ENCODE results near the gene PALS1.

The PALS1 gene

DNA sequence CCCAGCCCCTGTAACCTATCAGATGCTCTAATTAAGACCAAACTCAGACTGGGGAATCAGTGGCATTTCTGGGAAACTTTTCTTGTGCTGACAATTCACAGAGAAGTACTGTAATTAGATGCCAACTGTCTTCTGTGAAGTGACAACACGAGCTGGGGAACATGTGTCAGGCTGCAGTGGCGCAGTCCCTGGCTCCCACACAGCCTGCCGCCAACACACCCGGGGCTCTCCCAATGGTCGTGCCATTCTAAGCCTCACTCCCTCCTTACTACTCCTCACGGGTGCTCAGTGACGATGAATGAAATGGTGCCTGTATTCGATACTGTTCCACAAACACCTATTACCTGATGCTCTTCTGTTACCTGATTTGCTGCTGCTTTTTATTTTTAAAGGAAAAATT is 33.4 kb upstream of the PALS1 start:
- TF ChIP-seq, protein P1, sequence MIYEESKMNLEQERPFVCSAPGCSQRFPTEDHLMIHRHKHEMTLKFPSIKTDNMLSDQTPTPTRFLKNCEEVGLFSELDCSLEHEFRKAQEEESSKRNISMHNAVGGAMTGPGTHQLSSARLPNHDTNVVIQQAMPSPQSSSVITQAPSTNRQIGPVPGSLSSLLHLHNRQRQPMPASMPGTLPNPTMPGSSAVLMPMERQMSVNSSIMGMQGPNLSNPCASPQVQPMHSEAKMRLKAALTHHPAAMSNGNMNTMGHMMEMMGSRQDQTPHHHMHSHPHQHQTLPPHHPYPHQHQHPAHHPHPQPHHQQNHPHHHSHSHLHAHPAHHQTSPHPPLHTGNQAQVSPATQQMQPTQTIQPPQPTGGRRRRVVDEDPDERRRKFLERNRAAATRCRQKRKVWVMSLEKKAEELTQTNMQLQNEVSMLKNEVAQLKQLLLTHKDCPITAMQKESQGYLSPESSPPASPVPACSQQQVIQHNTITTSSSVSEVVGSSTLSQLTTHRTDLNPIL (CRISPR knock-in tag; IDR thresholded peaks at IDR 0.05; ENCODE audit: low read depth) = no peak
- TF ChIP-seq ZNF70 (CRISPR knock-in tag; IDR thresholded peaks at IDR 0.05) = no peak
- TF ChIP-seq, protein P2, sequence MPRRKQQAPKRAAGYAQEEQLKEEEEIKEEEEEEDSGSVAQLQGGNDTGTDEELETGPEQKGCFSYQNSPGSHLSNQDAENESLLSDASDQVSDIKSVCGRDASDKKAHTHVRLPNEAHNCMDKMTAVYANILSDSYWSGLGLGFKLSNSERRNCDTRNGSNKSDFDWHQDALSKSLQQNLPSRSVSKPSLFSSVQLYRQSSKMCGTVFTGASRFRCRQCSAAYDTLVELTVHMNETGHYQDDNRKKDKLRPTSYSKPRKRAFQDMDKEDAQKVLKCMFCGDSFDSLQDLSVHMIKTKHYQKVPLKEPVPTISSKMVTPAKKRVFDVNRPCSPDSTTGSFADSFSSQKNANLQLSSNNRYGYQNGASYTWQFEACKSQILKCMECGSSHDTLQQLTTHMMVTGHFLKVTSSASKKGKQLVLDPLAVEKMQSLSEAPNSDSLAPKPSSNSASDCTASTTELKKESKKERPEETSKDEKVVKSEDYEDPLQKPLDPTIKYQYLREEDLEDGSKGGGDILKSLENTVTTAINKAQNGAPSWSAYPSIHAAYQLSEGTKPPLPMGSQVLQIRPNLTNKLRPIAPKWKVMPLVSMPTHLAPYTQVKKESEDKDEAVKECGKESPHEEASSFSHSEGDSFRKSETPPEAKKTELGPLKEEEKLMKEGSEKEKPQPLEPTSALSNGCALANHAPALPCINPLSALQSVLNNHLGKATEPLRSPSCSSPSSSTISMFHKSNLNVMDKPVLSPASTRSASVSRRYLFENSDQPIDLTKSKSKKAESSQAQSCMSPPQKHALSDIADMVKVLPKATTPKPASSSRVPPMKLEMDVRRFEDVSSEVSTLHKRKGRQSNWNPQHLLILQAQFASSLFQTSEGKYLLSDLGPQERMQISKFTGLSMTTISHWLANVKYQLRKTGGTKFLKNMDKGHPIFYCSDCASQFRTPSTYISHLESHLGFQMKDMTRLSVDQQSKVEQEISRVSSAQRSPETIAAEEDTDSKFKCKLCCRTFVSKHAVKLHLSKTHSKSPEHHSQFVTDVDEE (CRISPR knock-in tag; IDR thresholded peaks at IDR 0.05) = no peak
- no peak for TF ChIP-seq OSR1 (CRISPR knock-in tag; IDR thresholded peaks at IDR 0.05)
- TF ChIP-seq CSDC2 (CRISPR knock-in tag; IDR thresholded peaks at IDR 0.05) = no peak
- no peak for TF ChIP-seq ZFP30 (CRISPR knock-in tag; IDR thresholded peaks at IDR 0.05)
- no peak for TF ChIP-seq SNAI2 (CRISPR knock-in tag; IDR thresholded peaks at IDR 0.05)
- TF ChIP-seq, protein P3, sequence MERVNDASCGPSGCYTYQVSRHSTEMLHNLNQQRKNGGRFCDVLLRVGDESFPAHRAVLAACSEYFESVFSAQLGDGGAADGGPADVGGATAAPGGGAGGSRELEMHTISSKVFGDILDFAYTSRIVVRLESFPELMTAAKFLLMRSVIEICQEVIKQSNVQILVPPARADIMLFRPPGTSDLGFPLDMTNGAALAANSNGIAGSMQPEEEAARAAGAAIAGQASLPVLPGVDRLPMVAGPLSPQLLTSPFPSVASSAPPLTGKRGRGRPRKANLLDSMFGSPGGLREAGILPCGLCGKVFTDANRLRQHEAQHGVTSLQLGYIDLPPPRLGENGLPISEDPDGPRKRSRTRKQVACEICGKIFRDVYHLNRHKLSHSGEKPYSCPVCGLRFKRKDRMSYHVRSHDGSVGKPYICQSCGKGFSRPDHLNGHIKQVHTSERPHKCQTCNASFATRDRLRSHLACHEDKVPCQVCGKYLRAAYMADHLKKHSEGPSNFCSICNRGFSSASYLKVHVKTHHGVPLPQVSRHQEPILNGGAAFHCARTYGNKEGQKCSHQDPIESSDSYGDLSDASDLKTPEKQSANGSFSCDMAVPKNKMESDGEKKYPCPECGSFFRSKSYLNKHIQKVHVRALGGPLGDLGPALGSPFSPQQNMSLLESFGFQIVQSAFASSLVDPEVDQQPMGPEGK (CRISPR knock-in tag; IDR thresholded peaks at IDR 0.05; ENCODE audit: borderline replicate concordance) = no peak
- no peak for TF ChIP-seq ZFP3 (CRISPR knock-in tag; IDR thresholded peaks at IDR 0.05)
- ATAC-seq = no peak

DNA sequence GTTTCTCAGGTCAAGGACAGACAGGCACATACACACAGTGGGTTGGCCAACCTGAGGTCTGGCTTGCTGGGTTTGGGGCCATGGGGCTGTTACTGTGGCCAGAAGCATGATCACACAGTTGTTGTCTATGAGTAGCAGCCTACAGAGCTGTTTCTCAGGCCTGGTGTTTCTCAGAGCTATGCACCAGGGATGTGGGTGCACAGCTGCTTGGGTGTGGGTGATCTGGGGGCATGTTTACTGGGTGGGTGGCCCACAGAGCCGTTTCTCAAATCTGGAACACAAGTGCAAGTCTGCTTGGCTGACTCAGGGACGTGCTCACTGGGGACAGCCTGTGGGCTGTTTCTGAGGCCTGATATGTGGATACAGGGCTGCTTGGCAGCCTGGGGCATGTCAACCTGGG is 23.1 kb upstream of the PALS1 start:
- ATAC-seq = no peak
- TF ChIP-seq, protein P4, sequence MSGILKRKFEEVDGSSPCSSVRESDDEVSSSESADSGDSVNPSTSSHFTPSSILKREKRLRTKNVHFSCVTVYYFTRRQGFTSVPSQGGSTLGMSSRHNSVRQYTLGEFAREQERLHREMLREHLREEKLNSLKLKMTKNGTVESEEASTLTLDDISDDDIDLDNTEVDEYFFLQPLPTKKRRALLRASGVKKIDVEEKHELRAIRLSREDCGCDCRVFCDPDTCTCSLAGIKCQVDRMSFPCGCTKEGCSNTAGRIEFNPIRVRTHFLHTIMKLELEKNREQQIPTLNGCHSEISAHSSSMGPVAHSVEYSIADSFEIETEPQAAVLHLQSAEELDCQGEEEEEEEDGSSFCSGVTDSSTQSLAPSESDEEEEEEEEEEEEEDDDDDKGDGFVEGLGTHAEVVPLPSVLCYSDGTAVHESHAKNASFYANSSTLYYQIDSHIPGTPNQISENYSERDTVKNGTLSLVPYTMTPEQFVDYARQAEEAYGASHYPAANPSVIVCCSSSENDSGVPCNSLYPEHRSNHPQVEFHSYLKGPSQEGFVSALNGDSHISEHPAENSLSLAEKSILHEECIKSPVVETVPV (CRISPR knock-in tag; IDR thresholded peaks at IDR 0.05) = no peak
- no peak for TF ChIP-seq OSR1 (CRISPR knock-in tag; IDR thresholded peaks at IDR 0.05)
- TF ChIP-seq ZNF565 (CRISPR knock-in tag; conservative IDR thresholded peaks at IDR 0.05; ENCODE audit: low read depth) = no peak
- TF ChIP-seq, protein P3 (CRISPR knock-in tag; IDR thresholded peaks at IDR 0.05; ENCODE audit: borderline replicate concordance) = no peak
- TF ChIP-seq ZFP30 (CRISPR knock-in tag; IDR thresholded peaks at IDR 0.05) = no peak
- TF ChIP-seq CSDC2 (CRISPR knock-in tag; IDR thresholded peaks at IDR 0.05) = no peak
- TF ChIP-seq RARB (CRISPR knock-in tag; IDR thresholded peaks at IDR 0.05) = no peak
- TF ChIP-seq, protein P1 (CRISPR knock-in tag; IDR thresholded peaks at IDR 0.05; ENCODE audit: low read depth) = no peak
- no peak for TF ChIP-seq ARNTL (CRISPR knock-in tag; IDR thresholded peaks at IDR 0.05; ENCODE audit: borderline replicate concordance, low read depth)
- no peak for TF ChIP-seq SNAI2 (CRISPR knock-in tag; IDR thresholded peaks at IDR 0.05)
- no peak for TF ChIP-seq ZNF70 (CRISPR knock-in tag; IDR thresholded peaks at IDR 0.05)
- no peak for TF ChIP-seq ZNF8 (CRISPR knock-in tag; IDR thresholded peaks at IDR 0.05)
- TF ChIP-seq ISL1 (CRISPR knock-in tag; IDR thresholded peaks at IDR 0.05) = no peak

DNA sequence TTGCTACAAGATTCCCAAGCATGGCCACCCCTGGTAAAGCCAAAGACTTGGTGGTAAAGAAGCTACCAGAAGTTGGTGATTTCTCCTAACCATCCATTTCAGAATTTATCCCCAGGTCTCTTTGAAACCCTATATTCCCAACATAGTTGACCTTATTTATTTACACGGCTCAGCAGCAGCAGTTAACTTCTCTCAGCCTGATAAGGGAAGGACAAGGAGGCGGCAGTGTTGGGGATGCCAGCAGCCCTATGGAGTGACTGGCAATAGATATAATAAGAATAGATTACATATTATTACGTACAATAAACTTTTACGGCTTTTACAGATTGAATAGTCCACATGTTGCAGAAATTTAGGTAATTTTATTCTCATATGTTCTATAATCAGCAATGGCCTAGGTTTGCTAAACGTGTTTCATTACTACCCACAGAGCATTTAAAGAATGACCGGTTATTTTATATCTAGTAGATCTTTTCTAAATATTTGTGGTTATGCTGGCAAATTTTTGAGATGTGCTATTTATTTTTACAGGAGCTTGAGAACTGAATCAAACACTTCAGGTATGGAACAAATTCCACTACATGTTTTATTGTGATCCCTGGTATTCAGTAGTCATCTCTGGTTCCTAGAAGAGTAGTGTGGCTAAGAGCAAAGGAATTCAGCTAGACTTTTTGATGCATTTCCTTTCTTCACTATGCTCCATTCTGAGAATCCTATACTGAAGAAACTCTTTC is 19.8 kb upstream of the PALS1 start:
- TF ChIP-seq ARNTL (CRISPR knock-in tag; IDR thresholded peaks at IDR 0.05; ENCODE audit: borderline replicate concordance, low read depth) = no peak
- TF ChIP-seq ISL1 (CRISPR knock-in tag; IDR thresholded peaks at IDR 0.05) = 0 out of 2 replicates have a peak, but pooled peaks have one; percentile 27
- TF ChIP-seq ZFP30 (CRISPR knock-in tag; IDR thresholded peaks at IDR 0.05) = 0 out of 2 replicates have a peak, but pooled peaks have one; percentile 29
- peak; percentile 97 for ATAC-seq
